Measurements from ENCODE around the gene CRHR2. TPM values are rescaled to one million over a fixed set of nuclear protein-coding genes. Genes with fewer than 3 reads are reported as not detected.

CRHR2 gene
- total RNA-seq, 4 donors from 2014 or later, result 0.39 to 0.45 TPM; not detected in 2

GRCh38 chr7:30728591-30729100 lies 46.4 kb upstream of the CRHR2 start:
- no peak for DNase-seq
- intact Hi-C loops (cut with DNase I), result no loop called here
- Histone ChIP-seq H3K36me3 (no peaks in the 10 kb centered on the region), H3K27ac (no peak overlapping the region), H3K4me1 (no peaks in the 10 kb centered on the region), H3K27me3 (no peaks in the 10 kb centered on the region), H3K4me3 (replicated peaks in 1 of 3) (no peak overlapping the region), H3K9me3 (no peaks in the 10 kb centered on the region)
- WGBS, 2 donors, result 63 to 65% methylated on average over 6 of the region's 6 CpGs
- TF ChIP-seq POLR2A (IDR thresholded peaks at IDR 0.05) (no peak), CTCF (IDR thresholded peaks at IDR 0.05) (no peak)

GRCh38 chr7:30727061-30727945 lies 45.0 kb upstream of the CRHR2 start:
- no peak for TF ChIP-seq CTCF (IDR thresholded peaks at IDR 0.05)
- TF ChIP-seq POLR2A (IDR thresholded peaks at IDR 0.05), result no peak
- Histone ChIP-seq H3K27ac (no peak overlapping the region), H3K9me3 (no peaks in the 10 kb centered on the region), H3K36me3 (no peaks in the 10 kb centered on the region), H3K4me3 (replicated peaks in 1 of 3) (no peak overlapping the region), H3K4me1 (no peaks in the 10 kb centered on the region), H3K27me3 (no peaks in the 10 kb centered on the region)
- 48 to 65% methylated on average over 7 to 8 of the region's 8 CpGs for WGBS, 2 donors
- DNase-seq, result no peak
- intact Hi-C loops (cut with DNase I), result no loop called here

GRCh38 chr7:30726296-30727006 lies 44.2 kb upstream of the CRHR2 start:
- DNase-seq, result no peak
- Histone ChIP-seq H3K9me3 (no peaks in the 10 kb centered on the region), H3K36me3 (no peaks in the 10 kb centered on the region), H3K4me1 (no peaks in the 10 kb centered on the region), H3K27ac (no peak overlapping the region), H3K4me3 (replicated peaks in 1 of 3) (no peak overlapping the region), H3K27me3 (no peaks in the 10 kb centered on the region)
- intact Hi-C loops (cut with DNase I), result no loop called here
- WGBS, 2 donors, result 95 to 97% methylated on average over 7 of the region's 7 CpGs
- TF ChIP-seq POLR2A (IDR thresholded peaks at IDR 0.05), result no peak
- no peak for TF ChIP-seq CTCF (IDR thresholded peaks at IDR 0.05)

GRCh38 chr7:30723776-30724175 lies 41.5 kb upstream of the CRHR2 start:
- Histone ChIP-seq H3K4me3 (replicated peaks in 1 of 3) (no peak overlapping the region), H3K27me3 (no peaks in the 10 kb centered on the region), H3K9me3 (no peaks in the 10 kb centered on the region), H3K27ac (no peak overlapping the region), H3K4me1 (no peaks in the 10 kb centered on the region), H3K36me3 (no peaks in the 10 kb centered on the region)
- intact Hi-C loops (cut with DNase I), result no loop called here
- WGBS, 2 donors, result 59 to 68% methylated on average over 3 to 4 of the region's 4 CpGs
- DNase-seq, result no peak
- TF ChIP-seq CTCF (IDR thresholded peaks at IDR 0.05) (no peak), POLR2A (IDR thresholded peaks at IDR 0.05) (no peak)

- Histone ChIP-seq H3K4me3 (replicated peaks in 1 of 3) (no peak overlapping the region), H3K27me3 (no peaks in the 10 kb centered on the region), H3K27ac (no peak overlapping the region), H3K4me1 (no peaks in the 10 kb centered on the region), H3K36me3 (no peaks in the 10 kb centered on the region), H3K9me3 (no peaks in the 10 kb centered on the region)
- TF ChIP-seq POLR2A (IDR thresholded peaks at IDR 0.05) (no peak), CTCF (IDR thresholded peaks at IDR 0.05) (no peak)
- intact Hi-C loops (cut with DNase I), result no loop called here
- no peak for DNase-seq
These were observed 40.4 kb upstream of the CRHR2 start for GRCh38 chr7:30722671-30723070.
